D721Med (cell line): ENCODE results near the gene ANO4.
"Not testable (repeated sequence)": the region's sequence is repeated elsewhere in the genome, so short reads cannot be mapped to it uniquely, and the experiment has no call there.

ENCODE experiments used
- DNase-seq: peaks from one replicate; pipeline ENCODE4 v3.0.0; 2011; ENCODE audit warnings: low spot score; ENCODE audit not compliant: insufficient read length
- FAIRE-seq: peaks from 2 replicates; lab custom pipeline; 2011; peaks lifted over from hg19 to GRCh38; lab: Jason Lieb, UNC
- CTCF ChIP-seq: IDR thresholded peaks from 2 replicates; pipeline ENCODE4 v1.5.1; 2012; ENCODE audit warnings: mild to moderate bottlenecking, control low read depth; ENCODE audit not compliant: insufficient read depth; ENCODE audit errors: missing control alignments

ANO4 gene

GRCh38 chr12:101117842-101118241, 323.3 kb downstream of the ANO4 start:
- no peak for TF ChIP-seq CTCF
- FAIRE-seq (no peak), DNase-seq (no peak)

- DNase-seq (no peak), FAIRE-seq (no peak)
- no peak for TF ChIP-seq CTCF
Observed at GRCh38 chr12:101127521-101128219, 333.1 kb downstream of the ANO4 start.

GRCh38 chr12:101145777-101146431, 351.3 kb downstream of the ANO4 start:
- not testable (repeated sequence) for DNase-seq, FAIRE-seq

- DNase-seq (no peak), FAIRE-seq (no peak)
- no peak for TF ChIP-seq CTCF
Observed at GRCh38 chr12:101165319-101165718, 370.7 kb downstream of the ANO4 start.

- DNase-seq (no peak), FAIRE-seq (no peak)
- TF ChIP-seq CTCF = no peak
Observed at GRCh38 chr12:101166866-101167265, 372.3 kb downstream of the ANO4 start.

GRCh38 chr12:101168001-101168400, 373.4 kb downstream of the ANO4 start:
- no peak for TF ChIP-seq CTCF
- DNase-seq = no peak
- no peak for FAIRE-seq

- TF ChIP-seq CTCF = peak; percentile 24
- no peak for DNase-seq
- no peak for FAIRE-seq
Observed at GRCh38 chr12:101172316-101172715, 377.7 kb downstream of the ANO4 start.
